GM12874 (cell line): Measurements from ENCODE around the gene MEF2A.

Source experiments
- TF ChIP-seq, protein P1 (sequence below): IDR thresholded peaks from 2 replicates; pipeline ENCODE4 v1.5.1; 2011; ENCODE audit warnings: low read depth, mild to moderate bottlenecking, control low read depth, low read length, moderate library complexity; ENCODE audit not compliant: insufficient read depth

The MEF2A gene

DNA sequence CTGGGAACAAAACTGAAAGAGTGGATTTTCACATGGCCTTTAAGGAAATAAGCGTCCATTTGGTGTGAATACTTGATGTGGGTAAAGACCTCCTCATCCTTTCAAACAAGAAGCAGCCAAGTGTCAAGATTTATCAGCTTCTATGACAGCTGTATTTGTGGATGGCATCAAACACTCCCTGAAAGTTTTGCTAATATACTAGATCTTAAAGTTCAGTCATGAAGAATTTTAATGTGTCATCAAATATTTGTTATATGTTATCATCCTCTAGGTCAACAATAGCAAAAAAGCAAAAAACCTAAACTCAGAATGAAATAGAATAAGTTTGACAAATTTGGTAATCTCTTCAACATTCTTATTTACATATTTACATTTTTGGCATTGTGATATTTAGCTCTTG, 196.5 kb downstream of the MEF2A start:
- TF ChIP-seq, protein P1, sequence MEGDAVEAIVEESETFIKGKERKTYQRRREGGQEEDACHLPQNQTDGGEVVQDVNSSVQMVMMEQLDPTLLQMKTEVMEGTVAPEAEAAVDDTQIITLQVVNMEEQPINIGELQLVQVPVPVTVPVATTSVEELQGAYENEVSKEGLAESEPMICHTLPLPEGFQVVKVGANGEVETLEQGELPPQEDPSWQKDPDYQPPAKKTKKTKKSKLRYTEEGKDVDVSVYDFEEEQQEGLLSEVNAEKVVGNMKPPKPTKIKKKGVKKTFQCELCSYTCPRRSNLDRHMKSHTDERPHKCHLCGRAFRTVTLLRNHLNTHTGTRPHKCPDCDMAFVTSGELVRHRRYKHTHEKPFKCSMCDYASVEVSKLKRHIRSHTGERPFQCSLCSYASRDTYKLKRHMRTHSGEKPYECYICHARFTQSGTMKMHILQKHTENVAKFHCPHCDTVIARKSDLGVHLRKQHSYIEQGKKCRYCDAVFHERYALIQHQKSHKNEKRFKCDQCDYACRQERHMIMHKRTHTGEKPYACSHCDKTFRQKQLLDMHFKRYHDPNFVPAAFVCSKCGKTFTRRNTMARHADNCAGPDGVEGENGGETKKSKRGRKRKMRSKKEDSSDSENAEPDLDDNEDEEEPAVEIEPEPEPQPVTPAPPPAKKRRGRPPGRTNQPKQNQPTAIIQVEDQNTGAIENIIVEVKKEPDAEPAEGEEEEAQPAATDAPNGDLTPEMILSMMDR = no peak

DNA sequence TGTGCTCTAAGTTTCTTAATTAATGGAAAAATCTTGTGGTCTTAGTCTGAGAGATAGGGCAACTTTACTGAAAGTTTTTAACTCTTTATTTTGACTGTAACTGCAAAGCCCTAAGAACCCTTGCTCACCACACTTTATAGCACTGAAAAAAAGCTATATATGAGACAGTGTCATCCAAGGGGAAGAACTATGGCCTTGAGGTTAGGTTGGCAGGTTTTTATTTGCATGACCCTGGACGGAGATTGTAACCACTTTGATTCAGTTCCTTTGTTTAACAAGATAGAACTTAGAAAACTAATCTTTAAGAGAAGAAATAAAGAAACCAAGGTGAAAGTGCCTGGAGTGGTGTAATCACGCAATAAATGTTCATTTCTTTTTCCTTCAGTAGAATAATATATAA, 198.0 kb downstream of the MEF2A start:
- TF ChIP-seq, protein P1 = no peak

DNA sequence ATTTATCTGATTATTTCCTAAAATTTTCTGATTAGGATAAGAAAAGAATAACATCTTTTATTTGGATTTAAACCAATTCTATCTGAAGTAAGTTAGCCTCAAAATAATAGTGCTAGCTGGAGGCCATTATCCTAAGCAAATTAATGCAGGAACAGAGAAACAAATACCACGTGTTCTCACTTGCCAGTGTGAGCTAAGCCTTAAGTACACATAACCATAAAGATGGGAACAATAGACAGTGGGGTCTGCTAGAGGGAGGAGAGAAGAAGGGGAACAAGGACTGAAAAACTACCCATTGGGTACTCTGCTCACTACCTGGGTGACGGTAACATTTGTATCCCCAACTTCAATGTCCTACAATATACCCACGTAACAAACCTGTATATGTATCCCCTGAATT, 198.7 kb downstream of the MEF2A start:
- TF ChIP-seq, protein P1 = no peak
